K562 (cell line): ENCODE measurements around the gene CNIH3. TPM values are rescaled to one million over a fixed set of nuclear protein-coding genes. Genes with fewer than 3 reads are reported as not detected.

Experiments used
- ATAC-seq: fragments of 200-7000 bp; cut with Tn5 transposase; 3 replicates; pipeline ENCODE4 v1.9.1; 2020; ENCODE audit warnings: moderate library complexity
- BruUV-seq: library from RNA; stranded (reverse); fragments of 400-500 nt; replicated peaks from 2 replicates; lab custom pipeline; 2021; lab: Mats Ljungman, UMichigan
- CTCF ChIA-PET: fragments of 300-600 bp; formaldehyde crosslinking; extraction: SDS; loops from one replicate; lab custom pipeline; 2021; ENCODE audit warnings: low intra/inter-chr PET ratio; lab: Yijun Ruan, JAX
- POLR2A ChIA-PET: fragments of 300-600, 350-650 bp; sonication (Branson Sonifier 250); formaldehyde crosslinking; extraction: SDS; loops from one replicate; lab custom pipeline; 2021; ENCODE audit warnings: antibody characterized with exemption, inconsistent platforms; lab: Yijun Ruan, JAX
- DNase-seq, 4 experiments: peaks; one replicate each; pipeline versions ENCODE4 v3.0.0 to v3.0.0-alpha.2; 2011 to 2018; ENCODE audit warnings: low spot score in 3 of 4, mixed read lengths in 3 of 4; ENCODE audit errors: extremely low read depth in 1 of 4
- FAIRE-seq: peaks from 2 replicates; lab custom pipeline; 2011; peaks lifted over from hg19 to GRCh38; lab: Jason Lieb, UNC
- H2AFZ ChIP-seq: 2 replicates; pipeline ENCODE4 v1.6.0; 2011; ENCODE audit warnings: low read depth, low read length, control low read depth, inconsistent platforms
- H3K27ac ChIP-seq: fragments of 200-600 bp; 3 replicates; pipeline ENCODE4 v1.8.0; 2011; ENCODE audit warnings: low read depth, mild to moderate bottlenecking, control low read depth, inconsistent platforms, low read length, moderate library complexity, mixed read lengths; ENCODE audit errors: extremely low read depth
- H3K27me3 ChIP-seq, 2 experiments: fragments of 300-600 bp in 1 of 2; 2 replicates in 1 of 2; 3 replicates in 1 of 2; pipeline versions ENCODE4 v1.6.0 to v1.8.0; 2011; ENCODE audit warnings: inconsistent platforms in 2 of 2, low read length in 2 of 2, mild to moderate bottlenecking in 1 of 2, mixed read lengths in 1 of 2, moderate library complexity in 1 of 2; ENCODE audit not compliant: control insufficient read depth in 2 of 2, insufficient read depth in 2 of 2
- H3K36me3 ChIP-seq: fragments of 300-600 bp; 3 replicates; pipeline ENCODE4 v1.8.0; 2011; ENCODE audit warnings: mild to moderate bottlenecking, low read length, inconsistent platforms; ENCODE audit not compliant: control insufficient read depth, insufficient read depth
- H3K4me1 ChIP-seq, 2 experiments: fragments of 200-600 bp in 1 of 2; replicated peaks in 1 of 2; 2 replicates in 1 of 2; 3 replicates in 1 of 2; pipeline versions ENCODE4 v1.5.1 to v1.8.0; 2011; ENCODE audit warnings: inconsistent platforms in 2 of 2, low read length in 2 of 2, mild to moderate bottlenecking in 1 of 2, mixed read lengths in 1 of 2, moderate library complexity in 1 of 2; ENCODE audit not compliant: control insufficient read depth in 2 of 2, insufficient read depth in 2 of 2
- H3K4me2 ChIP-seq: 2 replicates; pipeline ENCODE4 v1.6.1; 2011; ENCODE audit warnings: low read length, control low read depth, inconsistent platforms, mixed read lengths; ENCODE audit not compliant: insufficient read depth
- H3K4me3 ChIP-seq: fragments of 200-600 bp; sonication (generic), shearing (Covaris generic); 2 replicates; pipeline ENCODE4 v1.5.1; 2016; ENCODE audit warnings: control low read depth, inconsistent platforms
- H3K79me2 ChIP-seq: fragments of 200-600 bp; 3 replicates; pipeline ENCODE4 v1.8.0; 2011; ENCODE audit warnings: low read length, inconsistent platforms; ENCODE audit not compliant: control insufficient read depth, insufficient read depth
- H3K9ac ChIP-seq, 2 experiments: 2 replicates each; pipeline versions ENCODE4 v1.6.0 to v1.6.1; 2011; ENCODE audit warnings: low read depth in 2 of 2, low read length in 2 of 2, control low read depth in 1 of 2, inconsistent platforms in 1 of 2, mild to moderate bottlenecking in 1 of 2, mixed read lengths in 1 of 2; ENCODE audit not compliant: insufficient read depth in 1 of 2
- H3K9me1 ChIP-seq: one replicate; pipeline ENCODE4 v1.6.0; 2011; ENCODE audit warnings: inconsistent platforms, mild to moderate bottlenecking, low read length, moderate library complexity; ENCODE audit not compliant: control insufficient read depth, insufficient read depth
- H3K9me3 ChIP-seq: replicated peaks from 2 replicates; pipeline ENCODE4 v1.5.1; 2011; ENCODE audit warnings: low read depth, low read length, inconsistent platforms; ENCODE audit not compliant: control insufficient read depth, insufficient read depth
- H4K20me1 ChIP-seq: replicated peaks from 2 replicates; pipeline ENCODE4 v1.6.1; 2011; ENCODE audit warnings: low read length, inconsistent platforms, mixed read lengths; ENCODE audit not compliant: control insufficient read depth, insufficient read depth
- ATF3 ChIP-seq, 2 experiments: fragments of 450-650 bp in 1 of 2; sonication (generic) in 1 of 2; formaldehyde crosslinking in 1 of 2; IDR thresholded peaks in 1 of 2; conservative IDR thresholded peaks in 1 of 2; 2 replicates each; pipeline versions ENCODE4 v1.6.1 to v1.8.1; 2016 to 2023; ENCODE audit warnings: mild to moderate bottlenecking in 2 of 2, moderate library complexity in 2 of 2, inconsistent platforms in 1 of 2, missing genetic modification reagents in 1 of 2
- KAT8 ChIP-seq: fragments of 450-650 bp; IDR thresholded peaks from 2 replicates; pipeline ENCODE4 v1.6.1; 2016; ENCODE audit warnings: low read depth, mild to moderate bottlenecking
- POLR2A ChIP-seq: fragments of 450-650 bp; conservative IDR thresholded peaks from 2 replicates; pipeline ENCODE4 v1.6.1; 2016
- XRCC3 ChIP-seq: fragments of 450-650 bp; IDR thresholded peaks from 2 replicates; pipeline ENCODE4 v1.6.1; 2017; ENCODE audit warnings: mild to moderate bottlenecking, moderate library complexity
- ZNF280B ChIP-seq: fragments of 250-450 bp; sonication (Bioruptor Pico); IDR thresholded peaks from 2 replicates; pipeline ENCODE4 v1.5.1; 2021; ENCODE audit warnings: mild to moderate bottlenecking
- WGBS: fragments of 100-300 bp; shearing (Covaris generic); methylation state at CpG from one replicate; pipeline ENCODE4 v1.1.6; 2016; ENCODE audit warnings: low coverage, mixed read lengths; ENCODE audit not compliant: insufficient coverage; ENCODE audit errors: missing lambda C conversion rate; 5-methylcytosine and 5-hydroxymethylcytosine counted together
- in situ Hi-C: fragments of 300-500 bp; cut with MboI; formaldehyde crosslinking; loops from 4 replicates; pipeline ENCODE4 v1.15.0; 2018; ENCODE audit warnings: inconsistent platforms, mixed read lengths
- intact Hi-C: fragments of 100-400 bp; cut with micrococcal nuclease; formaldehyde crosslinking; loops from 2 replicates; pipeline ENCODE4 v1.14.2; 2022
- polyA plus RNA-seq, 8 experiments: library from polyadenylated mRNA; depleted of rRNA in 4 of 8; stranded (reverse) in 5 of 8; unstranded in 3 of 8; fragments of >200 nt; fragmentation: Nextera tagmentation in 2 of 8; fragmentation: Illumina TruSeq in 1 of 8; extraction: Ambion mirVana in 2 of 8; extraction: Trizol in 1 of 8; gene quantifications; 2 replicates each; pipeline versions ENCODE4 v1.2.1 to v1.2.3, GENCODE V29; 2011 to 2014; ENCODE audit warnings: inconsistent platforms in 1 of 8, missing spikeins in 1 of 8
- total RNA-seq, 7 experiments: library from RNA; depleted of rRNA in 6 of 7; stranded (reverse); fragments of >200 nt in 6 of 7; fragmentation: Illumina TruSeq in 2 of 7; extraction: Trizol in 2 of 7; gene quantifications; 2 replicates each; pipeline versions ENCODE4 v1.2.1 to v1.2.3, GENCODE V29; 2011 to 2021; ENCODE audit warnings: low replicate concordance in 1 of 7

CNIH3 gene
- total and polyA plus RNA-seq, 9 of the 15 experiments (the other 6 are each of a cell fraction or from before 2014, with no cell fraction given): 0.14 to 1.8 (median 0.79) TPM

- DNase-seq (no peak), FAIRE-seq (no peak)
- Histone ChIP-seq H4K20me1 (no peaks in the 10 kb centered on the region), H3K36me3 (no peaks in the 10 kb centered on the region), H3K9me1 (peaks cover 3% of the 10 kb centered on the region), H3K9ac (no peak overlapping the region), H3K27ac (no peak overlapping the region)
- WGBS: 1% methylated on average over 4 of the region's 4 CpGs
- CTCF ChIA-PET: no interaction called here
- peak; percentile 22; the same call in 1 of the 2 replicates for TF ChIP-seq ATF3 (IDR thresholded peaks at IDR 0.05)
- no peak for TF ChIP-seq ATF3 (CRISPR knock-in tag; conservative IDR thresholded peaks at IDR 0.05)
- TF ChIP-seq KAT8: no peak
- TF ChIP-seq XRCC3: no peak
- TF ChIP-seq POLR2A: no peak
- no peak for TF ChIP-seq ZNF280B (CRISPR knock-in tag)
- TF ChIP-seq, all 486 proteins: peak for 1
- POLR2A ChIA-PET: interaction anchor here (1.1 kb wide), 1 partner anchor 14 kb away, joined by 3 read pairs; no protein-coding TSS in a partner anchor
- intact Hi-C loops (no loop called here), in situ Hi-C loops (no loop called here)
- H3K4me2 ChIP-seq: no peak overlapping the region
- BruUV-seq: no TSS peak
- no peak overlapping the region for H2AFZ ChIP-seq
- H3K9me3 ChIP-seq: no peaks in the 10 kb centered on the region
- H3K79me2 ChIP-seq: no peaks in the 10 kb centered on the region
- H3K4me3 ChIP-seq: no peak overlapping the region
- H3K4me1 ChIP-seq: no peaks in the 10 kb centered on the region
- no peak for ATAC-seq
- peaks cover 8 to 26% of the 10 kb centered on the region in 2 experiments; a peak in 4 of 5 replicates for H3K27me3 ChIP-seq
Observed at GRCh38 chr1:224687465-224687864, 71.3 kb downstream of the CNIH3 start.
